Panc1 (cell line): ENCODE results near the gene DCLK2.

Experiments
- CTCF ChIP-seq: fragments of 450-650 bp; IDR thresholded peaks from 2 replicates; pipeline ENCODE4 v1.5.1; 2017; ENCODE audit warnings: mild to moderate bottlenecking
- POLR2AphosphoS5 ChIP-seq: IDR thresholded peaks from 2 replicates; pipeline ENCODE4 v1.6.1; 2012; ENCODE audit warnings: mild to moderate bottlenecking, low read depth, low read length, moderate library complexity
- SIN3A ChIP-seq: IDR thresholded peaks from 2 replicates; pipeline ENCODE4 v1.6.1; 2012; ENCODE audit warnings: low read depth, mild to moderate bottlenecking, low read length, moderate library complexity, borderline replicate concordance; ENCODE audit not compliant: insufficient read depth
- TF ChIP-seq, protein P1 (sequence below), 2 experiments: IDR thresholded peaks; 2 replicates each; pipeline ENCODE4 v1.6.1; 2011 to 2012; ENCODE audit warnings: low read depth in 2 of 2, control low read depth in 1 of 2, low read length in 1 of 2, mild to moderate bottlenecking in 1 of 2, moderate library complexity in 1 of 2; ENCODE audit not compliant: insufficient read depth in 1 of 2

DNA sequence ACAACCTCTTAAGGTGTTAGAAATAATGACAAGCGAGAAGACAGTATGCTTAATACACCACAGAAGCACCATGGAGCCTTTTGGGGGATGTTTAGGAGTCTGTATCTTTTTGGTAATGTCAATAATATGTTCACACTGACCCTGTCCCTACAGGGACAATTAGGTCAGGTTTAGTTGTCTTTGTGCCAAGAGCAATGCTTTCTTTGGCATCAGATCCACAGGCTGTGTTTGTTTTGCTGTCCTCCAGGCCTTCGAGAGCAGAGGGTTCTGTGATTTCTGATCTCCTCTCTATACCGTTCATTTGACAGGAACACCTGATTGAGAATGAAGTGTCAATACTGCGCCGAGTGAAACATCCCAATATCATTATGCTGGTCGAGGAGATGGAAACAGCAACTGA, 153.8 kb downstream of the DCLK2 start:
- TF ChIP-seq POLR2AphosphoS5 (no peak), SIN3A (no peak), CTCF (no peak)
- TF ChIP-seq, protein P1, sequence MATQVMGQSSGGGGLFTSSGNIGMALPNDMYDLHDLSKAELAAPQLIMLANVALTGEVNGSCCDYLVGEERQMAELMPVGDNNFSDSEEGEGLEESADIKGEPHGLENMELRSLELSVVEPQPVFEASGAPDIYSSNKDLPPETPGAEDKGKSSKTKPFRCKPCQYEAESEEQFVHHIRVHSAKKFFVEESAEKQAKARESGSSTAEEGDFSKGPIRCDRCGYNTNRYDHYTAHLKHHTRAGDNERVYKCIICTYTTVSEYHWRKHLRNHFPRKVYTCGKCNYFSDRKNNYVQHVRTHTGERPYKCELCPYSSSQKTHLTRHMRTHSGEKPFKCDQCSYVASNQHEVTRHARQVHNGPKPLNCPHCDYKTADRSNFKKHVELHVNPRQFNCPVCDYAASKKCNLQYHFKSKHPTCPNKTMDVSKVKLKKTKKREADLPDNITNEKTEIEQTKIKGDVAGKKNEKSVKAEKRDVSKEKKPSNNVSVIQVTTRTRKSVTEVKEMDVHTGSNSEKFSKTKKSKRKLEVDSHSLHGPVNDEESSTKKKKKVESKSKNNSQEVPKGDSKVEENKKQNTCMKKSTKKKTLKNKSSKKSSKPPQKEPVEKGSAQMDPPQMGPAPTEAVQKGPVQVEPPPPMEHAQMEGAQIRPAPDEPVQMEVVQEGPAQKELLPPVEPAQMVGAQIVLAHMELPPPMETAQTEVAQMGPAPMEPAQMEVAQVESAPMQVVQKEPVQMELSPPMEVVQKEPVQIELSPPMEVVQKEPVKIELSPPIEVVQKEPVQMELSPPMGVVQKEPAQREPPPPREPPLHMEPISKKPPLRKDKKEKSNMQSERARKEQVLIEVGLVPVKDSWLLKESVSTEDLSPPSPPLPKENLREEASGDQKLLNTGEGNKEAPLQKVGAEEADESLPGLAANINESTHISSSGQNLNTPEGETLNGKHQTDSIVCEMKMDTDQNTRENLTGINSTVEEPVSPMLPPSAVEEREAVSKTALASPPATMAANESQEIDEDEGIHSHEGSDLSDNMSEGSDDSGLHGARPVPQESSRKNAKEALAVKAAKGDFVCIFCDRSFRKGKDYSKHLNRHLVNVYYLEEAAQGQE (IDR thresholded peaks at IDR 0.05; ENCODE audit: insufficient read depth in 1 of 2, low read depth in 2 of 2, low read length in 1 of 2): no peak
